Fibroblast of skin of back (primary cell): Measurements from ENCODE around the gene SLC2A9.
A peak's percentile ranks its signal among the peaks of the same experiment; 100 is the strongest.

Experiments
- DNase-seq: peaks from one replicate; pipeline ENCODE4 v3.0.0-alpha.2; 2013

SLC2A9 gene

GRCh38 chr4:9952415-9952950, 68.8 kb downstream of the SLC2A9 start:
- no peak for DNase-seq

GRCh38 chr4:9949573-9949972, 71.7 kb downstream of the SLC2A9 start:
- no peak for DNase-seq

DNA sequence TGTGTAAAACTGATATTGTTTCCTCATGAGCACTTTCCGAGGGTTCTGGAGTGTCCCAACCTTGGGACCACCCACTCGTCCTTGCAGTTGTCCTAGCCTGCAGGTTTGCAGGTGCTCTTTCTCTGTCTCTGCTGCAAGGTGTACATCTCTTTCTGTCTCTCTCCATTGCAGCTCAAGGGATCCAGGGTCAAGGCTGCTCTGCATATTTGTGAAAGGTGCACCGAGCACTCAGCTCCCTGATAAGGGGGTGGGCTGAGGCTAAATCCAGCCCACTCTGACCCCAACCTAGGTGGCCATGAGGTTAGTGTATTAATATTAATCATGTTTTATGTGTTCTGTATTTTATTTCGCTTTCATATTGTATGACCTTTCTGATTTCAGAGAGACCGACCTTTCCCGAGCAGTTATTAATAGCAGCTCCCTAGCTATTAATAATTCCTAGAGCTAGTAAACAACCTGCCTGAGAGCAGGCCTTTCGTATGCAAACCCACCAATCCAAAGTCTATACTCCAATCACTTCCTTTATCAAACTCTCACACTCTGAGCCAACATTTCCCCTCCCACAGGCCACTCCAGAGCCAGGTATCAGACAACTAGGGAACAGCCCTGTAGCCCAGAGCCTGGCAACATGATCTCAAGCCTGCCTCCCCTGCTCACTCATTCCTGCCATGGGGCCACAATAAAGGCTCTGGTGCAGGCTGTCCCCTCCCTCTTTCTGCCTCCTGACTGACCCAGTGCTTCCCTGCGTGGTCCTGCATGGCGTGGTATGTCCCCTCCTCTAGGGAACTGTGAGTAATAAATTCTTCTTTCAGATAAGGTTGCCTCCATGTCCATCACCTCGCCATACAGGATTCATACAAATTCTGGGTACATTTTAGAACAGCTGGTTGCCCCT, 73.9 kb downstream of the SLC2A9 start:
- DNase-seq = no peak

- no peak for DNase-seq
Observed at GRCh38 chr4:9946170-9946569, 75.1 kb downstream of the SLC2A9 start.

DNA sequence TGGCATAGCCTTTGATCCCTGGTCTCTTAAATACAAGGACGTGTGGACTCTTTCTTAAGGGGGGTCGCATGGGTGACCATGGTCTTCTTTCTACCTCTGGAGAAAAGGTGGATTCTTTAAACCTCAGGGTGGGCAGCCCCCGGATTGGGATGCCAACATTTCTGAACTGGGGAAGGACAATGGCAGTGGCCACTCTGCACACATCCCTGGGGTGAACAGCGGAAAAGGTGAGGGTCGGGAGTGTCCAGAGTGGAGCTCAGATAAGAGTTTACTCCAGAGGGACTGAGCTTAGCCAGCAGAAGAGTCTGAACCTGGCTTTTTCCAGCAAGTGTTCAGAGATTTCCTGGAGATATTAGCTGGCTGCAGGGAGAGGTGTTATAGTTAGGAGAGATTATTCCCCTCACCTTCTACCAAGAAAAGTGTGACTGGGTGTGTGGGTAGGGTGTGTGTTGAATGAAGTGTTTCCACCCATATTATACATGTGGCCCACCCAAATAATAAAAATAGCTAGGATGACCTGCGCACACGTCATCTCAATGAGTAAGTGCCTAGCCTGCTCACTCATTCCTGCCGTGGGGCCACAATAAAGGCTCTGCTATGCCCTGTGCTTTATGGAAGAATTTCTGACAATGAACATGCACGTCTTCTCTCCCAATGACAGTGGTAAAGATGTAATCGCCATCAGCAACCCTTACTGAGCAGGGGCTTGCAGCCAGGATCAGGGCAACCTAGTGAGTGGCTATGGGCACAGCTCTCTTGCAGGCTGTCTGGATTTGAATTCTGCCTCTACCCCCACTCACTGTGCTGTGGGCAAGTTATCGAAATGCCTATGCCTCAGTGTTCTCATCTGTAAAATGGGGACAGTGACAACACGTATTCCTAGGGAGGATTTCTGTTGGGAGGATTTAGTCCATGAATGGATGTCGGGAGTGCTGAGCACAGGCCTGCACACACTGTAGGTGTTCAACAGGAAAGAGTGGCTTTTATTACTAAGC, 76.6 kb downstream of the SLC2A9 start:
- DNase-seq = no peak

- DNase-seq = no peak
Observed at GRCh38 chr4:9943761-9944160, 77.5 kb downstream of the SLC2A9 start.

DNA sequence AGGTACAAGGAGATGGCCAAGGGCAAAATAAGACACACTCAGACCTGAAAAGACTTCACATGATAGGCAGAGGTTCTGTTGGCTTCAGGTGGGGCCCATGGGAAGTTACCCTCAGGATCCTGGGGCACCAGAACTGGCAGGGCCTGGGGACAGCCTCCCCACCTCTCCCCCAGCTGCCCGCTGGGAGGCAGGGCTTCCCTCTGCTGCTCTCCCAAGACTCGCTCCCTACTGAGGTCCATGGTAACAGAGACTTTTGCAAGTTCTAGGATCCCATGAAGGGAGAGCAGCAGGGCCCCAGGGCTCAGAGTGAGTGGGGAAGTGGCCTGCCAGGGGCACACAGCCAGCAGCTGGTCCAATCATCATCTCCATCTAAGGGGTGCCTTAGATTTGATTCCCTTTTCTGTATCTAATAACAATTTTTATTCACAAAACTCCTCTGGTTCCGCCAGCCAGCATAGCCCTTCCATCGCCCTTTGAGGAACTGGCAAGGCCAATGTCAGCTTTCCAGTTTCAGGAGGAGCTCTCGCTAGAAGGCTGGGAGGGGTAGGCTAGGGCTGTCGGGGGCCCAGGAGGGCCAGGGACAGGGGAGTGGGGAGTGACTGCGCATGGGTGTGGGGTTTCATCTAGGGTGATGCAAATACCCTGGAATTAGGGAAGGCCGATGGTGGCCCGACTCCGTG, 78.2 kb downstream of the SLC2A9 start:
- DNase-seq = no peak

DNA sequence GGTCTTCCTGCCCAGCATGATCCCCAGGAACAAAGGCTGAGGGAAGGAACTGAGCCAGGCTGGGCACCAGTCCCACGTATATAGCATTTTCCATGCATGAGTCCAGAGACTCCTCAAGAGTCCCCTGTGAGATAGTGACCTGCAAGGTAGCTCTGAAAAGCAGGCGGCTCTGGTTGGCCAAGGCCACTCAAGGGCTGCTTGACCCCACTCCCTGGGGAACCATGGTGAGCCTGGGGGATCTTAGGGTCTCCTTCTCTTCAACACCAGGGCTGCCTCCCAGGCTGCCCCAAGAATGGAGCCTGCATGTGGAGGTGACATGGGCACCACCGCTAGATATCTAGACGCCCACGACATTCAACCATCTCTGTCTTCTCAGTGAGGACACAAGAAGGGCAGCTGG, 79.2 kb downstream of the SLC2A9 start:
- DNase-seq = no peak

GRCh38 chr4:9940041-9940440, 81.3 kb downstream of the SLC2A9 start:
- no peak for DNase-seq

- DNase-seq = no peak
Observed at GRCh38 chr4:9938933-9939332, 82.4 kb downstream of the SLC2A9 start.

- no peak for DNase-seq
Observed at GRCh38 chr4:9937078-9937477, 84.2 kb downstream of the SLC2A9 start.

DNA sequence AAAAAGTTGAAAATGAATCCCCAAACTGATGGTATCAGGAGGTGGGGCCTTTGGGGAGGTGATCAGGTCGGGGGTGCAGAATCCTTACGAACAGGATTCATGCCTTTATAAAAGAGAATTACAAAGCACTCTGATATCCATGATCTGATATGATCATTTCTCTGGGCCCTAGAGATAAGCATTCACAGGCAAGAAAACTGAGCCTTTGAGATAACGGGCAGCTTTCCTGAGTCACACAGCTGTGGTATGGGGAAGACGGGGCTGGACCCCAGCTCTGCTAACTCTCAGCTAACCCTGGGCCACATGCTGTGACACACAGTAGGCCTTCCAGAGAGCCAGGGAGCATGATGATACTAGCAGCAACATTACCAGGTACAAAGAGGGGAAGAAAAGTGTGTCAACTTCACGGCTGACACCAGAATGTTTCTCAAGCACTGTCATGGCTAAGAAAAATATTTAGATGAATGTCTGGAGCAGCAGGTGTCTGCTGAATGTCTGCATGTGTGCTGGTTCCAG, 85.1 kb downstream of the SLC2A9 start:
- no peak for DNase-seq

DNA sequence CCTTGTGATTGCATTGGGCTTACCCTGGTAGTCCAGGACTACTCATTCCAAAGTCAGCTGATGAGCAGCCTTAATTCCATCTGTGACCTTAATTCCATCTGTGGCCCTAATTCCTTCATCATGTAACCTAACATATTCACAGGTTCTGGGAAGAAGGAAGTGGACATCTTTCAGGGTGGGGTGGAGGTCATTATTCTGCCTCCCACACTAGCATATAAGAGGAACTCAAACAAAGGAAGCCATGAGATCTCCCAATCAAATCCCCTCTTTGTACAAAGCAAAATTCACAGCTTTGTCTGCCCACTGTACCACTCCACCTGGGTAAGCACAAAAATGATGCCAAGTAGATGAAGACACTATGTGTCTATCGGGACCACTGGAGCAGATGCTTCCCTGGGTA, 87.3 kb downstream of the SLC2A9 start:
- no peak for DNase-seq

- DNase-seq = no peak
Observed at GRCh38 chr4:9933184-9933583, 88.1 kb downstream of the SLC2A9 start.

DNA sequence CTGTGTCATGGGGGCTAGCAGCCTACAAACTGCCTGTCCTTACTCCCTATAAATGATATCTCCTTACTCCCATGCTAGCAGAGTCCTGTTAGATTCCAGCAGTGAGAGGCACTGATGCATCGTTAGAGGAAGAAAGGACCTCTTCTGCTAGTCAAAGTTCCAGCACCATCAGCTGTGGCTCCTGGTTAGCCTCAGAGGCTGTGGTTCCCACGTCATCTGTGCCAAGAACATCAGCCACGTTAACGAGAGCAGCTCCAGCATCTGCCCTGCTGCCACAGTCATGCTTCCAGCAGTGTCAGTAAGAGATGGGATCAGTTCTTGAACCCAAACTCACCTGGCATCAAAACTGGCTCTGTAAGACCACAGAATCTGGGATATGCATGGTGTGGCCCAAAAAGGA, 88.5 kb downstream of the SLC2A9 start:
- no peak for DNase-seq

- DNase-seq = no peak
Observed at GRCh38 chr4:9931146-9931545, 90.2 kb downstream of the SLC2A9 start.

- no peak for DNase-seq
Observed at GRCh38 chr4:9929111-9929510, 92.2 kb downstream of the SLC2A9 start.

DNA sequence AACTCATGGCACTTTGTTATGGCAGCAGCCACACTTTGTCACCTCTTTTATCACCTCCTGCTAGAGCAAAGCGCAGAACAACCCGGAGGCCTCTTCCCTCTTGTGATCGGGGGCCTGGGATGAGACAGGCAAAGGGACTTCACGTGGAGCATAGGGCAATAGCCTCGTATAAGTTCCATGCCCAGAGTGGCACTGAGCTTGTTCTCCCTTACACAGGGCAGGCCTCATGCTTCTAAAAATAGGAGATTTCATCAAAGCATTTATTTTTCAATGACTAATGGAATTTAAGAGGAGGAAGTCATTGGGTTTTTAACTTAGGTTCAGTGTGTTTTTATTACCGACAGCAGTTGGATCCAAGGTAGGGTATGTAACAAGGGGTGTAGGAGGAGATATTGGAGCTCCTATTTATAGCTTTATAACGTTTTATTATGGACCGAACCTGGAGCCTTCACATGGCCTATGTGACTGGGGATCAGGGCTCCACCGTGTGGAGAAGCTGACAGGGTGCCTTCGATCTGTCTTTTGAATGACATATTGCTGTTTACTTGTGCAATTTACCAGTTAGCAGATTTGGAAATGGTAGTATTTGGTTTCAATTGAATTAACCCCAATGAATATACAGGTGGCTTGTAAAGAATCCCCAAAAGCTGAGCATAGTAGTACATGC, 93.8 kb downstream of the SLC2A9 start:
- DNase-seq = no peak

DNA sequence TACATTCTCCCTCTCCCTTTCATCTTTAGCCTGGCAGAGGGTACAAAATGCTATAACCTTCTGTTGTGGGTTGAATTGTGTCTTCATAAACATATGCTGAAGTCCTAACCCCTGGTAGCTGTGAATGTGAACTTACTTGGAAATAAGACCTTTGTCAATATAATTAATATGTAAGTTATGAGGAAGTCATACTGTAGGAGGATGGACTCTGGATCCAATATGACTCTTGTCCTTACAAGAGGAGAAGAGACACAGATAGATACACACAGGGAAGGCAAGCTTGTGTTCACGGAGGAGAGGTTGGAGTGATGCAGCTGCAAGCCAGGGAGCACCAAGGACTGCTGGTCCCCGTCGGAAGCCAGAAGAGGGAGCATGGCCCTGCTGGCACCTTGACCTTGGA, 94.7 kb downstream of the SLC2A9 start:
- no peak for DNase-seq

DNA sequence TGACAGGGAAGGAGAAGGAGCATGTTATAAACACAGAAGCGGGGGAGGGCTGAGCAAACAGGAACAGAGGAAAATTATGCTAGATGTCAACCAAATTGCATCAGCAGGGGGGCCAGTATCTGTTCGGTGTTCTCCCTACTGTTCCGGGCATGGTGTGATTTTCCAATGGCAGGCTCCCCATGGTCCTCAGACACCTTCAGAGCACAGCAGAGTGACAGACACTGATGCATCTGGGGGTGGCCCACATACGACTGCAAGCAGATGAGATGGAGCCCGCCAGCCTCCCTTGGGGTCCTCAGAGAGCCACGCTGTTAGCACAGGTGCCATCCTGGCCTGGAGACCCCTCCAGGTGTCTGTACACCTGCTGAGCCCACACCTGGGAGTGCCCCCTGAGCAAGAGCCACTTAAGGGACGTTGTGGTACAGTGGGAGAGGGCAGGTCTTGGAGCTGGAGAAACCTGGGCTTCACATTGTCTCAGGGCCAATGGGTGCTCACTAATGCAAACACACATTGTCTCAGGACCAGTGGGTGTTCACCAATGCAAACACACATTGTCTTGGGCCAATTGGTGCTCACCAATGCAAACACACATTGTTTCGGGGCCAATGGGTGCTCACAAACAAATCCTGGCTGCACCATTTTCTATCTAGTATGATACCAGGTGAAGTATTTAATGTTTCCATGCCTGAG, 95.4 kb downstream of the SLC2A9 start:
- no peak for DNase-seq

DNA sequence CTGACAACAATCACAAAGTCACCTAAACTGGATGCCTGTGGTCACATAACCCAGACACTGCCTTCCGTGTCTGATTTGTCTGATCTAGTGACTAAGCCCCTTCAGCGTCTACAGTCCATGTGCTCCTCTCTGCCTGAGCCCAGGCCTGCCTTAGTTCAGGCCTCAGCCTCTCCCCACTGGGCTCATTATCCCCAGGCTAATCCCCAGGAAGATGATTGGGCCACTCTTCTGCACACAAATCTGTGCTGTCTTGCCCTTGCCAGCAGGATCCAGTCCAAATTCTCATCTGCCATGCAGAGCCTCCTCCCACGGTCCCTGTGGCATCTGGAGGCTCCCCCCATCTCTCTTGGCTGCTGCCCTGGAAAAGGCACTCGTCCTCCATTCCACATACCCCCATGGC, 96.5 kb downstream of the SLC2A9 start:
- peak; percentile 8 for DNase-seq
